IMR-90 (cell line): ENCODE results near the gene SIX2. TPM values are rescaled to one million over a fixed set of nuclear protein-coding genes. Genes with fewer than 3 reads are reported as not detected.

Experiments
- ATAC-seq: fragments of 200-7000 bp; cut with Tn5 transposase; 2 replicates; pipeline ENCODE4 v1.9.1; 2020; ENCODE audit warnings: low read depth, mild to moderate bottlenecking, moderate library complexity
- BruUV-seq: library from RNA; stranded (reverse); fragments of 400-500 nt; replicated peaks from 2 replicates; lab custom pipeline; 2021; lab: Mats Ljungman, UMichigan
- CTCF ChIA-PET: fragments of 300-600 bp; formaldehyde crosslinking; extraction: SDS; loops from one replicate; lab custom pipeline; 2021; ENCODE audit warnings: antibody characterized with exemption; lab: Yijun Ruan, JAX
- POLR2A ChIA-PET: fragments of 300-600 bp; sonication (Branson Sonifier 250); formaldehyde crosslinking; loops from one replicate; lab custom pipeline; 2022; ENCODE audit warnings: antibody characterized with exemption; ENCODE audit not compliant: unreplicated experiment; lab: Charles Lee
- DNase-seq: peaks from one replicate; pipeline ENCODE4 v3.0.0; 2013
- H2AFZ ChIP-seq: replicated peaks from 2 replicates; pipeline ENCODE3; 2013; ENCODE audit warnings: low read length, mild to moderate bottlenecking; ENCODE audit not compliant: poor library complexity
- H2AK5ac ChIP-seq: 2 replicates; pipeline ENCODE4 v1.6.1; 2013; ENCODE audit warnings: low read depth, low read length, inconsistent platforms
- H2AK9ac ChIP-seq: replicated peaks from 2 replicates; pipeline ENCODE3; 2013; ENCODE audit warnings: mild to moderate bottlenecking, low read depth, low read length, moderate library complexity; ENCODE audit not compliant: poor library complexity
- H2BK120ac ChIP-seq: 2 replicates; pipeline ENCODE4 v1.6.1; 2013; ENCODE audit warnings: low read depth, low read length, inconsistent platforms
- H2BK15ac ChIP-seq: 3 replicates; pipeline ENCODE4 v1.6.1; 2013; ENCODE audit warnings: low read depth, low read length, inconsistent platforms
- H2BK20ac ChIP-seq: 2 replicates; pipeline ENCODE4 v1.6.1; 2013; ENCODE audit warnings: low read depth, mild to moderate bottlenecking, inconsistent platforms, low read length, moderate library complexity
- H2BK5ac ChIP-seq: 2 replicates; pipeline ENCODE4 v1.6.1; 2013; ENCODE audit warnings: mild to moderate bottlenecking, low read depth, low read length, inconsistent platforms; ENCODE audit not compliant: poor library complexity, severe bottlenecking
- H3K14ac ChIP-seq: replicated peaks from 2 replicates; pipeline ENCODE4 v1.6.1; 2013; ENCODE audit warnings: low read depth, low read length, inconsistent platforms
- H3K18ac ChIP-seq: 2 replicates; pipeline ENCODE4 v1.6.1; 2013; ENCODE audit warnings: low read depth, low read length, control low read depth
- H3K23ac ChIP-seq: 2 replicates; pipeline ENCODE4 v1.6.1; 2013; ENCODE audit warnings: low read depth, low read length, inconsistent platforms
- H3K27ac ChIP-seq: 2 replicates; pipeline ENCODE4 v1.5.1; 2013; ENCODE audit warnings: mild to moderate bottlenecking, control low read depth, low read length; ENCODE audit not compliant: insufficient read depth
- H3K27me3 ChIP-seq: 2 replicates; pipeline ENCODE4 v1.6.1; 2013; ENCODE audit warnings: low read length; ENCODE audit not compliant: control insufficient read depth, insufficient read depth
- H3K36me3 ChIP-seq: 2 replicates; pipeline ENCODE4 v1.6.1; 2013; ENCODE audit warnings: low read length, mixed read lengths; ENCODE audit not compliant: control insufficient read depth, insufficient read depth
- H3K4ac ChIP-seq: 2 replicates; pipeline ENCODE4 v1.6.1; 2013; ENCODE audit warnings: low read depth, low read length, inconsistent platforms
- H3K4me1 ChIP-seq: 2 replicates; pipeline ENCODE4 v1.6.1; 2013; ENCODE audit warnings: low read length, mixed read lengths; ENCODE audit not compliant: control insufficient read depth, insufficient read depth
- H3K4me2 ChIP-seq: 2 replicates; pipeline ENCODE4 v1.6.1; 2013; ENCODE audit warnings: low read depth, mild to moderate bottlenecking, control low read depth, low read length, moderate library complexity
- H3K4me3 ChIP-seq: 2 replicates; pipeline ENCODE4 v1.5.1; 2013; ENCODE audit warnings: low read depth, mild to moderate bottlenecking, control low read depth, low read length, moderate library complexity; ENCODE audit not compliant: insufficient read depth
- H3K56ac ChIP-seq: 2 replicates; pipeline ENCODE4 v1.6.1; 2013; ENCODE audit warnings: low read length, inconsistent platforms; ENCODE audit not compliant: insufficient read depth; ENCODE audit errors: extremely low read depth
- H3K79me1 ChIP-seq, 2 experiments: 2 replicates each; pipeline ENCODE4 v1.6.1; 2013; ENCODE audit warnings: low read length in 2 of 2, inconsistent platforms in 1 of 2, low read depth in 1 of 2
- H3K9ac ChIP-seq: 2 replicates; pipeline ENCODE4 v1.6.1; 2013; ENCODE audit warnings: low read depth, low read length, control low read depth
- H3K9me1 ChIP-seq: 2 replicates; pipeline ENCODE4 v1.6.1; 2013; ENCODE audit warnings: low read length, inconsistent platforms; ENCODE audit not compliant: insufficient read depth
- H3K9me3 ChIP-seq: 2 replicates; pipeline ENCODE4 v1.6.1; 2013; ENCODE audit warnings: low read length; ENCODE audit not compliant: control insufficient read depth, insufficient read depth
- H4K20me1 ChIP-seq: 2 replicates; pipeline ENCODE4 v1.6.1; 2013; ENCODE audit warnings: low read length, inconsistent platforms; ENCODE audit not compliant: insufficient read depth
- H4K5ac ChIP-seq: 2 replicates; pipeline ENCODE4 v1.6.1; 2013; ENCODE audit warnings: mild to moderate bottlenecking, low read depth, low read length, control low read depth
- H4K8ac ChIP-seq, 2 experiments: 2 replicates each; pipeline ENCODE4 v1.6.1; 2013; ENCODE audit warnings: low read depth in 2 of 2, low read length in 2 of 2, control low read depth in 1 of 2, inconsistent platforms in 1 of 2
- H4K91ac ChIP-seq: 2 replicates; pipeline ENCODE4 v1.6.1; 2013; ENCODE audit warnings: low read depth, low read length, inconsistent platforms; ENCODE audit not compliant: insufficient read depth
- BHLHE40 ChIP-seq: fragments of 150-350 bp; IDR thresholded peaks from 2 replicates; pipeline ENCODE4 v1.6.1; 2016; ENCODE audit warnings: mild to moderate bottlenecking, low read depth, low read length
- CEBPB ChIP-seq: IDR thresholded peaks from 2 replicates; pipeline ENCODE4 v1.6.1; 2012; ENCODE audit warnings: low read depth, low read length, improper control_type of control experiment
- CHD1 ChIP-seq: IDR thresholded peaks from 2 replicates; pipeline ENCODE4 v1.6.1; 2012; ENCODE audit warnings: low read depth, low read length, improper control_type of control experiment
- FOS ChIP-seq: fragments of 150-350 bp; IDR thresholded peaks from 2 replicates; pipeline ENCODE4 v1.6.1; 2016; ENCODE audit warnings: low read depth, low read length
- MAFK ChIP-seq: IDR thresholded peaks from 2 replicates; pipeline ENCODE4 v1.6.1; 2012; ENCODE audit warnings: low read depth, low read length, improper control_type of control experiment
- MAZ ChIP-seq: IDR thresholded peaks from 2 replicates; pipeline ENCODE4 v1.6.1; 2012; ENCODE audit warnings: low read depth, mild to moderate bottlenecking, low read length, improper control_type of control experiment, moderate library complexity, borderline replicate concordance
- MXI1 ChIP-seq: IDR thresholded peaks from 2 replicates; pipeline ENCODE4 v1.6.1; 2012; ENCODE audit warnings: low read depth, mild to moderate bottlenecking, low read length, moderate library complexity, borderline replicate concordance
- NFE2L2 ChIP-seq: fragments of 150-350 bp; IDR thresholded peaks from 2 replicates; pipeline ENCODE4 v1.6.1; 2016; ENCODE audit warnings: low read depth, mild to moderate bottlenecking, low read length
- POLR2A ChIP-seq: IDR thresholded peaks from 2 replicates; pipeline ENCODE4 v1.6.1; 2012; ENCODE audit warnings: mild to moderate bottlenecking, low read depth, low read length
- RAD21 ChIP-seq: IDR thresholded peaks from 2 replicates; pipeline ENCODE4 v1.6.1; 2012; ENCODE audit warnings: low read length, improper control_type of control experiment
- RCOR1 ChIP-seq: IDR thresholded peaks from 2 replicates; pipeline ENCODE4 v1.6.1; 2012; ENCODE audit warnings: mild to moderate bottlenecking, low read length, improper control_type of control experiment; ENCODE audit not compliant: insufficient replicate concordance
- RFX5 ChIP-seq: IDR thresholded peaks from 2 replicates; pipeline ENCODE4 v1.8.0; 2012; ENCODE audit warnings: low read depth, mild to moderate bottlenecking, low read length, moderate library complexity
- SMC3 ChIP-seq: fragments of 150-350 bp; IDR thresholded peaks from 2 replicates; pipeline ENCODE4 v1.6.1; 2016; ENCODE audit warnings: low read depth, mild to moderate bottlenecking, antibody characterized with exemption, low read length, moderate library complexity
- WGBS, 2 experiments: methylation state at CpG; one replicate each; pipeline versions ENCODE4 v1.1.5 to v1.1.7; 2013; ENCODE audit warnings: missing lambda C conversion rate in 2 of 2; ENCODE audit not compliant: insufficient read length in 1 of 2; ENCODE audit errors: extremely low coverage in 2 of 2; 5-methylcytosine and 5-hydroxymethylcytosine counted together
- dilution Hi-C: fragments of 300-500 bp; cut with HindIII; formaldehyde crosslinking; loops from one replicate; pipeline ENCODE4 v1.14.3; 2018; ENCODE audit warnings: low sequenced_read_pairs; ENCODE audit not compliant: unreplicated experiment
- in situ Hi-C: fragments of 300-500 bp; cut with MboI; formaldehyde crosslinking; loops from 3 replicates; pipeline ENCODE4 v1.14.3; 2019; ENCODE audit warnings: low sequenced_read_pairs, inconsistent platforms, mixed read lengths
- intact Hi-C: fragments of 100-400 bp; cut with micrococcal nuclease; formaldehyde crosslinking; loops from 2 replicates; pipeline ENCODE4 v1.10.0; 2022
- polyA plus RNA-seq, 3 experiments: library from polyadenylated mRNA; depleted of rRNA; stranded (reverse); fragments of >200 nt; gene quantifications; 2 replicates each; pipeline ENCODE4 v1.2.3, GENCODE V29; 2012; ENCODE audit warnings: low replicate concordance in 1 of 3
- total RNA-seq: library from RNA; depleted of rRNA; stranded (reverse); fragments of >200 nt; gene quantifications from 2 replicates; pipeline ENCODE4 v1.2.3, GENCODE V29; 2012
- TF ChIP-seq, protein P1 (sequence below): fragments of 150-350 bp; IDR thresholded peaks from 2 replicates; pipeline ENCODE4 v1.6.1; 2017; ENCODE audit warnings: mild to moderate bottlenecking, antibody characterized with exemption, low read length, low read depth
- TF ChIP-seq, protein P2 (sequence below): fragments of 150-350 bp; IDR thresholded peaks from 2 replicates; pipeline ENCODE4 v1.6.1; 2016; ENCODE audit warnings: low read depth, mild to moderate bottlenecking, low read length, moderate library complexity, borderline replicate concordance
- TF ChIP-seq, protein P3 (sequence below): conservative IDR thresholded peaks from 2 replicates; pipeline ENCODE4 v1.5.1; 2012; ENCODE audit warnings: mild to moderate bottlenecking, low read depth, low read length, improper control_type of control experiment

Gene SIX2
- total and polyA plus RNA-seq, 2 of the 4 experiments (the other 2 are of a cell fraction): not detected

DNA sequence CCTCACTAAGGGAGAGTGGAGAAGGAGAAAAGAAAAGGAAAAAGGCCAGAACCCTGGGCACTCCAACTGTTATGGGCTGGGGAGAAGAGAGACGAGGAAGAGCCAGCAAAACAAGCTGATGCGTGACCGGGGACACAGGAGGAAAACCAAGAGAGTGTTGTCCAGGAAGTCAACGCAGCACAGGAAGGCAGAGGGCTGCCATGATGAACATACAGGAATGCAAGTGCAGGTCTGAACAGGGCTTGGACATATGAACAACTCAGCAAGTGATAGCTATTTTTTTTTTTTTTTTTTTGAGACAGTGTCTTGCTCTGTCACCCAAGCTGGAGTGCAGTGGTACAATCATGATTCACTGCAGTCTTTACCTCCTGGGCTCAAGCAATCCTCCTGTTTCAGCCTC lies 39.3 kb downstream of the SIX2 start:
- Histone ChIP-seq H3K18ac (no peak overlapping the region), H2BK15ac (no peak overlapping the region), H4K91ac (no peak overlapping the region), H3K4ac (no peak overlapping the region), H3K56ac (no peak overlapping the region), H3K14ac (no peak overlapping the region), H4K8ac (no peak overlapping the region), H3K9me1 (no peaks in the 10 kb centered on the region), H2BK5ac (no peak overlapping the region), H3K4me3 (no peak overlapping the region), H3K27ac (no peak overlapping the region), H4K20me1 (no peaks in the 10 kb centered on the region), H3K36me3 (no peaks in the 10 kb centered on the region), H3K27me3 (peaks cover 47% of the 10 kb centered on the region), H2AK9ac (no peak overlapping the region), H4K5ac (no peak overlapping the region), H2BK120ac (no peak overlapping the region), H3K4me2 (no peak overlapping the region), H3K23ac (no peak overlapping the region), H3K9me3 (no peaks in the 10 kb centered on the region), H2AFZ (no peak overlapping the region), H3K9ac (no peak overlapping the region), H3K4me1 (no peaks in the 10 kb centered on the region), H3K79me1 (no peaks in the 10 kb centered on the region), H2BK20ac (no peak overlapping the region), H2AK5ac (no peak overlapping the region)
- dilution Hi-C loops: no loop called here
- intact Hi-C loops: no loop called here
- ChIA-PET CTCF (interaction anchor here (0.6 to 1.0 kb wide), 2 partner anchors 11 to 21 kb away, joined by 3 read pairs; no protein-coding TSS in a partner anchor), POLR2A (no interaction called here)
- no peak for DNase-seq
- in situ Hi-C loops: loop anchor here (10.0 to 25.0 kb wide), 2 partner anchors 483 to 925 kb away; no protein-coding TSS in a partner anchor
- ATAC-seq: no peak
- WGBS, 2 experiments: 82% methylated on average over 4 of the region's 4 CpGs; no CpG with 5 or more reads in 1 of the 2 experiments
- no TSS peak for BruUV-seq
- TF ChIP-seq, protein P1, sequence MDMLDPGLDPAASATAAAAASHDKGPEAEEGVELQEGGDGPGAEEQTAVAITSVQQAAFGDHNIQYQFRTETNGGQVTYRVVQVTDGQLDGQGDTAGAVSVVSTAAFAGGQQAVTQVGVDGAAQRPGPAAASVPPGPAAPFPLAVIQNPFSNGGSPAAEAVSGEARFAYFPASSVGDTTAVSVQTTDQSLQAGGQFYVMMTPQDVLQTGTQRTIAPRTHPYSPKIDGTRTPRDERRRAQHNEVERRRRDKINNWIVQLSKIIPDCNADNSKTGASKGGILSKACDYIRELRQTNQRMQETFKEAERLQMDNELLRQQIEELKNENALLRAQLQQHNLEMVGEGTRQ: no peak
- TF ChIP-seq CHD1: no peak
- no peak for TF ChIP-seq NFE2L2
- no peak for TF ChIP-seq RFX5
- TF ChIP-seq, protein P2, sequence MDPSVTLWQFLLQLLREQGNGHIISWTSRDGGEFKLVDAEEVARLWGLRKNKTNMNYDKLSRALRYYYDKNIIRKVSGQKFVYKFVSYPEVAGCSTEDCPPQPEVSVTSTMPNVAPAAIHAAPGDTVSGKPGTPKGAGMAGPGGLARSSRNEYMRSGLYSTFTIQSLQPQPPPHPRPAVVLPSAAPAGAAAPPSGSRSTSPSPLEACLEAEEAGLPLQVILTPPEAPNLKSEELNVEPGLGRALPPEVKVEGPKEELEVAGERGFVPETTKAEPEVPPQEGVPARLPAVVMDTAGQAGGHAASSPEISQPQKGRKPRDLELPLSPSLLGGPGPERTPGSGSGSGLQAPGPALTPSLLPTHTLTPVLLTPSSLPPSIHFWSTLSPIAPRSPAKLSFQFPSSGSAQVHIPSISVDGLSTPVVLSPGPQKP: no peak
- TF ChIP-seq BHLHE40: no peak
- TF ChIP-seq CEBPB: no peak
- TF ChIP-seq FOS: no peak
- no peak for TF ChIP-seq POLR2A
- TF ChIP-seq RAD21: no peak
- no peak for TF ChIP-seq MXI1
- TF ChIP-seq MAZ: no peak
- TF ChIP-seq MAFK: no peak
- TF ChIP-seq, protein P3, sequence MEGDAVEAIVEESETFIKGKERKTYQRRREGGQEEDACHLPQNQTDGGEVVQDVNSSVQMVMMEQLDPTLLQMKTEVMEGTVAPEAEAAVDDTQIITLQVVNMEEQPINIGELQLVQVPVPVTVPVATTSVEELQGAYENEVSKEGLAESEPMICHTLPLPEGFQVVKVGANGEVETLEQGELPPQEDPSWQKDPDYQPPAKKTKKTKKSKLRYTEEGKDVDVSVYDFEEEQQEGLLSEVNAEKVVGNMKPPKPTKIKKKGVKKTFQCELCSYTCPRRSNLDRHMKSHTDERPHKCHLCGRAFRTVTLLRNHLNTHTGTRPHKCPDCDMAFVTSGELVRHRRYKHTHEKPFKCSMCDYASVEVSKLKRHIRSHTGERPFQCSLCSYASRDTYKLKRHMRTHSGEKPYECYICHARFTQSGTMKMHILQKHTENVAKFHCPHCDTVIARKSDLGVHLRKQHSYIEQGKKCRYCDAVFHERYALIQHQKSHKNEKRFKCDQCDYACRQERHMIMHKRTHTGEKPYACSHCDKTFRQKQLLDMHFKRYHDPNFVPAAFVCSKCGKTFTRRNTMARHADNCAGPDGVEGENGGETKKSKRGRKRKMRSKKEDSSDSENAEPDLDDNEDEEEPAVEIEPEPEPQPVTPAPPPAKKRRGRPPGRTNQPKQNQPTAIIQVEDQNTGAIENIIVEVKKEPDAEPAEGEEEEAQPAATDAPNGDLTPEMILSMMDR: no peak
- TF ChIP-seq RCOR1: no peak
- TF ChIP-seq SMC3: no peak
